Neuronal stem cell (in vitro differentiated cells): Measurements from ENCODE around the gene FCRL6.

Source experiments
- DNase-seq: peaks from one replicate; pipeline ENCODE4 v3.0.0-alpha.2; 2013; ENCODE audit warnings: low spot score
- H2AFZ ChIP-seq: one replicate; pipeline ENCODE4 v1.6.1; 2013; ENCODE audit warnings: mild to moderate bottlenecking, low read length, inconsistent platforms
- H2AK5ac ChIP-seq: 2 replicates; pipeline ENCODE4 v1.6.1; 2013; ENCODE audit warnings: low read depth, mild to moderate bottlenecking, inconsistent platforms, low read length, moderate library complexity, mixed read lengths
- H2BK120ac ChIP-seq: 2 replicates; pipeline ENCODE4 v1.6.1; 2013; ENCODE audit warnings: low read depth, mild to moderate bottlenecking, inconsistent platforms, low read length, moderate library complexity, mixed read lengths
- H2BK12ac ChIP-seq: one replicate; pipeline ENCODE4 v1.6.1; 2013; ENCODE audit warnings: low read length, inconsistent platforms
- H2BK15ac ChIP-seq: 2 replicates; pipeline ENCODE4 v1.6.1; 2013; ENCODE audit warnings: mild to moderate bottlenecking, low read length, inconsistent platforms, mixed read lengths
- H2BK5ac ChIP-seq: one replicate; pipeline ENCODE4 v1.6.1; 2013; ENCODE audit warnings: inconsistent platforms, mild to moderate bottlenecking, low read length, moderate library complexity
- H3K14ac ChIP-seq: one replicate; pipeline ENCODE4 v1.6.1; 2013; ENCODE audit warnings: low read length, inconsistent platforms
- H3K18ac ChIP-seq: 2 replicates; pipeline ENCODE4 v1.6.1; 2013; ENCODE audit warnings: low read length, inconsistent platforms
- H3K23ac ChIP-seq: 2 replicates; pipeline ENCODE4 v1.6.1; 2013; ENCODE audit warnings: low read depth, mild to moderate bottlenecking, mixed read lengths, low read length, inconsistent platforms; ENCODE audit not compliant: poor library complexity
- H3K27ac ChIP-seq: replicated peaks from 3 replicates; pipeline ENCODE4 v1.5.1; 2013; ENCODE audit warnings: low read length, inconsistent platforms
- H3K27me3 ChIP-seq, 3 experiments: 2 replicates each; pipeline ENCODE4 v1.6.1; 2013; ENCODE audit warnings: low read length in 3 of 3, mild to moderate bottlenecking in 2 of 3, inconsistent platforms in 1 of 3, low read depth in 1 of 3, mixed read lengths in 1 of 3, moderate library complexity in 1 of 3; ENCODE audit not compliant: control insufficient read depth in 3 of 3, insufficient read depth in 3 of 3
- H3K36me3 ChIP-seq, 2 donors: replicated peaks in 1 of 2; 2 replicates each; pipeline ENCODE4 v1.6.1; 2013; ENCODE audit warnings: low read length in 2 of 2; ENCODE audit not compliant: control insufficient read depth in 2 of 2, insufficient read depth in 2 of 2
- H3K4ac ChIP-seq: 2 replicates; pipeline ENCODE4 v1.6.1; 2013; ENCODE audit warnings: inconsistent platforms, mild to moderate bottlenecking, low read length, moderate library complexity
- H3K4me1 ChIP-seq, 2 donors: 1 replicate in 1 of 2; 2 replicates in 1 of 2; pipeline ENCODE4 v1.6.1; 2013; ENCODE audit warnings: low read length in 2 of 2, low read depth in 1 of 2; ENCODE audit not compliant: control insufficient read depth in 2 of 2, insufficient read depth in 1 of 2
- H3K4me2 ChIP-seq: one replicate; pipeline ENCODE4 v1.6.1; 2013; ENCODE audit warnings: mild to moderate bottlenecking, low read length, inconsistent platforms; ENCODE audit not compliant: insufficient read depth, poor library complexity, severe bottlenecking
- H3K4me3 ChIP-seq, 2 donors: 2 replicates each; pipeline ENCODE4 v1.5.1; 2013; ENCODE audit warnings: low read length in 2 of 2, mild to moderate bottlenecking in 2 of 2, inconsistent platforms in 1 of 2, moderate library complexity in 1 of 2
- H3K79me1 ChIP-seq: one replicate; pipeline ENCODE4 v1.6.1; 2013; ENCODE audit warnings: low read depth, mild to moderate bottlenecking, inconsistent platforms, low read length, moderate library complexity
- H3K9ac ChIP-seq: one replicate; pipeline ENCODE4 v1.6.1; 2013; ENCODE audit warnings: mild to moderate bottlenecking, low read depth, low read length, inconsistent platforms; ENCODE audit not compliant: poor library complexity
- H3K9me3 ChIP-seq, 2 donors: replicated peaks in 1 of 2; 2 replicates each; pipeline versions ENCODE3 to v1.6.1; 2013; ENCODE audit warnings: low read length in 2 of 2, mild to moderate bottlenecking in 2 of 2, inconsistent platforms in 1 of 2, low read depth in 1 of 2, mixed read lengths in 1 of 2, moderate library complexity in 1 of 2; ENCODE audit not compliant: control insufficient read depth in 2 of 2, insufficient read depth in 1 of 2
- H4K8ac ChIP-seq: one replicate; pipeline ENCODE4 v1.6.1; 2013; ENCODE audit warnings: low read depth, mild to moderate bottlenecking, inconsistent platforms, low read length, moderate library complexity
- H4K91ac ChIP-seq: one replicate; pipeline ENCODE4 v1.6.1; 2013; ENCODE audit warnings: low read length, low read depth, mild to moderate bottlenecking, inconsistent platforms; ENCODE audit not compliant: poor library complexity
- WGBS, 2 donors: extraction: QIAGEN DNeasy Blood & Tissue Kit; methylation state at CpG; one replicate each; pipeline ENCODE4 v1.1.7; 2013; ENCODE audit warnings: missing lambda C conversion rate in 2 of 2, mixed read lengths in 1 of 2; ENCODE audit not compliant: insufficient read length in 2 of 2, insufficient replicate concordance in 1 of 2; ENCODE audit errors: extremely low coverage in 2 of 2; 5-methylcytosine and 5-hydroxymethylcytosine counted together

The FCRL6 gene

DNA sequence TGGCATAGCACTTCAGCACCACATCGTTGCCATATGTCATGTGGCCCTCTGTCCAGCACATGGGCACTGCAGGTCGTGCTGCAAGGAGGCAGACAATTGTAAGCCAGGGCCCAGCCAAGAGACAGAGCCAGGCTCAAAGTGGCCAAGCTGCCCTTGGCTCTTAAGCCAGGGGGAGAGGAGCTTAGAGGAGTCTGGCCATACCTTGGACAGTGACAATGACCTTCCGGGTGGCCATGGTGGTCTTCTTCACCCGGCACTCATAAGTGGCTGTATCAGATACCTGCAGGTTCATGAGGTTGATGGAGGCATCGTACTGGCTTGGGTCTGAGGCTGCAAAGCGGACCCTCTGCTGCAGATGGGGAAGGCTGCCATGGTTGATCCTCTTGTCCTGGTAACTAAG lies 55.7 kb downstream of the FCRL6 start:
- no peak overlapping the region for H3K4ac ChIP-seq
- peaks cover 7 to 85% (median 40%) of the 10 kb centered on the region in 3 experiments for H3K27me3 ChIP-seq
- no peak for DNase-seq
- H2BK120ac ChIP-seq: no peak overlapping the region
- no peak overlapping the region for H2AFZ ChIP-seq
- H3K27ac ChIP-seq: no peak overlapping the region
- no peak overlapping the region for H2BK5ac ChIP-seq
- no peak overlapping the region for H3K4me3 ChIP-seq
- peaks cover 5% of the 10 kb centered on the region in 2 donors for H3K9me3 ChIP-seq
- no peak overlapping the region for H2AK5ac ChIP-seq
- H2BK12ac ChIP-seq: no peak overlapping the region
- H3K14ac ChIP-seq: no peak overlapping the region
- H3K18ac ChIP-seq: no peak overlapping the region
- no peak overlapping the region for H3K4me2 ChIP-seq
- H3K23ac ChIP-seq: no peak overlapping the region
- H3K4me1 ChIP-seq: peaks cover 0 to 4% of the 10 kb centered on the region in 2 donors
- H3K36me3 ChIP-seq: no peaks in the 10 kb centered on the region
- H3K9ac ChIP-seq: no peak overlapping the region
- no peak overlapping the region for H2BK15ac ChIP-seq
- no peak overlapping the region for H4K8ac ChIP-seq
- no peaks in the 10 kb centered on the region for H3K79me1 ChIP-seq
- no CpG with 5 or more reads among the region's 6 CpGs for WGBS, 2 donors
- no peak overlapping the region for H4K91ac ChIP-seq

GRCh38 chr1:159859767-159860322 lies 57.7 kb downstream of the FCRL6 start:
- Histone ChIP-seq H3K4me1 (no peaks in the 10 kb centered on the region), H3K4me2 (no peak overlapping the region), H3K18ac (no peak overlapping the region), H3K4ac (no peak overlapping the region), H3K27ac (no peak overlapping the region), H2BK120ac (no peak overlapping the region), H3K36me3 (no peaks in the 10 kb centered on the region), H4K8ac (no peak overlapping the region), H3K79me1 (no peaks in the 10 kb centered on the region), H4K91ac (no peak overlapping the region), H3K14ac (peak overlapping the region; percentile 21), H3K27me3 (peaks cover 4 to 65% (median 25%) of the 10 kb centered on the region in 3 experiments), H3K9ac (no peak overlapping the region), H3K23ac (no peak overlapping the region), H2AK5ac (no peak overlapping the region), H2AFZ (no peak overlapping the region), H2BK15ac (no peak overlapping the region), H2BK5ac (no peak overlapping the region), H3K4me3 (no peak overlapping the region), H3K9me3 (peaks cover 5% of the 10 kb centered on the region in 2 donors), H2BK12ac (no peak overlapping the region)
- no peak for DNase-seq
- no CpG with 5 or more reads among the region's 7 CpGs for WGBS, 2 donors

GRCh38 chr1:159860456-159860855 lies 58.3 kb downstream of the FCRL6 start:
- WGBS, 2 donors: no CpG with 5 or more reads among the region's 3 CpGs

DNA sequence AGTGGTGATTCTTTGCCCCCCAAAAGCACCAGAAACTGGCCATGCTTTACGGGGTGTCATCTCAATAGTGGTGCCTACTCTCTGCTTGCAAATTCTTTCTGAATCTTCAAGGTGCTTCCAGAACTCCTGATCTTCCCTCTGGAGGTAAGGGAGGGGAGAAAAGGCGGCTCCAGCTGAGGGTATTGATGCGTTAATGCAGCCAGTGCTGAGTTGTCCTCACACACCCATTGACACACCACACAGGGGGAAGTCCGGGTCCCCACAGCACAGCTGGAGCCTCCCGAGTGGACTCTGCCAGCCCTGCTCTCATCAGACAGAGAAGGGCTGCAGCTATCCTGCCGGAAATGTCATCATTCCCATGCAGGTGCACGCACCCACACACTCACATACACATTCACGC lies 59.1 kb downstream of the FCRL6 start:
- H3K4me3 ChIP-seq: no peak overlapping the region
- no peak overlapping the region for H3K9ac ChIP-seq
- no peaks in the 10 kb centered on the region for H3K9me3 ChIP-seq
- no peak overlapping the region for H3K27ac ChIP-seq
- no CpG with 5 or more reads among the region's 8 CpGs for WGBS, 2 donors
- no peaks in the 10 kb centered on the region for H3K79me1 ChIP-seq
- no peak overlapping the region for H3K4me2 ChIP-seq
- H3K23ac ChIP-seq: no peak overlapping the region
- no peak overlapping the region for H2AFZ ChIP-seq
- H2BK15ac ChIP-seq: no peak overlapping the region
- H4K8ac ChIP-seq: no peak overlapping the region
- peaks cover 0 to 59% (median 11%) of the 10 kb centered on the region in 3 experiments for H3K27me3 ChIP-seq
- no peak overlapping the region for H2BK5ac ChIP-seq
- H2BK12ac ChIP-seq: no peak overlapping the region
- no peak overlapping the region for H2BK120ac ChIP-seq
- H2AK5ac ChIP-seq: peak overlapping the region; percentile 12
- H3K14ac ChIP-seq: no peak overlapping the region
- H4K91ac ChIP-seq: no peak overlapping the region
- H3K18ac ChIP-seq: no peak overlapping the region
- DNase-seq: no peak
- no peaks in the 10 kb centered on the region for H3K4me1 ChIP-seq
- no peak overlapping the region for H3K4ac ChIP-seq
- no peaks in the 10 kb centered on the region for H3K36me3 ChIP-seq

More at GRCh38 chr1:159860456-159860855, 58.3 kb downstream of the FCRL6 start:
- no peak overlapping the region for H3K4ac ChIP-seq
- H3K36me3 ChIP-seq: no peaks in the 10 kb centered on the region
- peaks cover under 1 to 2% of the 10 kb centered on the region in 2 donors for H3K9me3 ChIP-seq
- H3K27ac ChIP-seq: no peak overlapping the region
- no peak for DNase-seq
- H3K18ac ChIP-seq: no peak overlapping the region
- no peak overlapping the region for H4K91ac ChIP-seq
- H3K14ac ChIP-seq: no peak overlapping the region
- no peak overlapping the region for H2BK5ac ChIP-seq
- no peak overlapping the region for H2AFZ ChIP-seq
- no peak overlapping the region for H2BK12ac ChIP-seq
- no peaks in the 10 kb centered on the region for H3K4me1 ChIP-seq
- H3K27me3 ChIP-seq: peaks cover 1 to 64% (median 19%) of the 10 kb centered on the region in 3 experiments
- H3K79me1 ChIP-seq: no peaks in the 10 kb centered on the region
- no peak overlapping the region for H2BK15ac ChIP-seq
- H2BK120ac ChIP-seq: no peak overlapping the region
- H4K8ac ChIP-seq: no peak overlapping the region
- no peak overlapping the region for H3K9ac ChIP-seq
- no peak overlapping the region for H2AK5ac ChIP-seq
- no peak overlapping the region for H3K4me3 ChIP-seq
- H3K4me2 ChIP-seq: no peak overlapping the region
- H3K23ac ChIP-seq: no peak overlapping the region
